Keratinocyte (primary cell): ENCODE data around the gene STRIT1. TPM values are rescaled to one million over a fixed set of nuclear protein-coding genes. Genes with fewer than 3 reads are reported as not detected.

ENCODE experiments used
- DNase-seq: peaks from one replicate; pipeline ENCODE4 v3.0.0-alpha.2; 2011; ENCODE audit warnings: low read depth, missing footprints, low spot score
- FAIRE-seq: peaks from 2 replicates; lab custom pipeline; 2011; peaks lifted over from hg19 to GRCh38; lab: Jason Lieb, UNC
- H2AFZ ChIP-seq: 2 replicates; pipeline ENCODE4 v1.6.0; 2012; ENCODE audit warnings: low read length, control low read depth, inconsistent platforms; ENCODE audit not compliant: control insufficient read depth
- H3K27ac ChIP-seq: 2 replicates; pipeline ENCODE4 v1.5.1; 2011; ENCODE audit warnings: low read length; ENCODE audit not compliant: control insufficient read depth, insufficient read depth
- H3K27me3 ChIP-seq: 3 replicates; pipeline ENCODE4 v1.6.0; 2011; ENCODE audit warnings: low read length; ENCODE audit not compliant: control insufficient read depth, insufficient read depth; ENCODE audit errors: extremely low read depth
- H3K36me3 ChIP-seq, 2 experiments: 2 replicates in 1 of 2; 3 replicates in 1 of 2; pipeline ENCODE4 v1.5.1; 2011; ENCODE audit warnings: low read length in 2 of 2, mild to moderate bottlenecking in 1 of 2; ENCODE audit not compliant: control insufficient read depth in 2 of 2, insufficient read depth in 2 of 2; ENCODE audit errors: extremely low read depth in 1 of 2
- H3K4me1 ChIP-seq: 3 replicates; pipeline ENCODE4 v1.5.1; 2011; ENCODE audit warnings: low read length; ENCODE audit not compliant: control insufficient read depth, insufficient read depth; ENCODE audit errors: extremely low read depth
- H3K4me2 ChIP-seq: 3 replicates; pipeline ENCODE4 v1.6.0; 2011; ENCODE audit warnings: low read depth, low read length; ENCODE audit not compliant: control insufficient read depth, insufficient read depth; ENCODE audit errors: extremely low read depth
- H3K4me3 ChIP-seq, 3 experiments: fragments of 200-600 bp in 1 of 3; sonication (generic) in 1 of 3; 2 replicates in 2 of 3; 3 replicates in 1 of 3; pipeline ENCODE4 v1.5.1; 2011 to 2016; ENCODE audit warnings: low read length in 3 of 3, mild to moderate bottlenecking in 3 of 3, control low read depth in 2 of 3, inconsistent platforms in 1 of 3, low read depth in 1 of 3, mixed read lengths in 1 of 3, mixed run types in 1 of 3, moderate library complexity in 1 of 3; ENCODE audit not compliant: control insufficient read depth in 2 of 3, insufficient read depth in 2 of 3; ENCODE audit errors: extremely low read depth in 1 of 3
- H3K79me2 ChIP-seq: 2 replicates; pipeline ENCODE4 v1.6.0; 2012; ENCODE audit warnings: low read length; ENCODE audit not compliant: control insufficient read depth, insufficient read depth
- H3K9ac ChIP-seq: 3 replicates; pipeline ENCODE4 v1.6.0; 2011; ENCODE audit warnings: low read length; ENCODE audit not compliant: control insufficient read depth, insufficient read depth; ENCODE audit errors: extremely low read depth
- H3K9me1 ChIP-seq: 3 replicates; pipeline ENCODE4 v1.6.0; 2011; ENCODE audit warnings: low read length; ENCODE audit not compliant: control insufficient read depth, insufficient read depth; ENCODE audit errors: extremely low read depth
- H3K9me3 ChIP-seq: 2 replicates; pipeline ENCODE4 v1.5.1; 2012; ENCODE audit warnings: low read depth, low read length; ENCODE audit not compliant: control insufficient read depth
- H4K20me1 ChIP-seq: 3 replicates; pipeline ENCODE4 v1.6.0; 2011; ENCODE audit warnings: low read length; ENCODE audit not compliant: control insufficient read depth, insufficient read depth; ENCODE audit errors: extremely low read depth
- CTCF ChIP-seq, 3 experiments: IDR thresholded peaks in 1 of 3; conservative IDR thresholded peaks in 1 of 3; optimal IDR thresholded peaks in 1 of 3; 2 replicates in 2 of 3; 3 replicates in 1 of 3; pipeline versions ENCODE3 to v1.5.1; 2011; ENCODE audit warnings: low read length in 3 of 3, mild to moderate bottlenecking in 3 of 3, moderate library complexity in 2 of 3, control low read depth in 1 of 3, inconsistent platforms in 1 of 3; ENCODE audit not compliant: insufficient read depth in 2 of 3; ENCODE audit errors: extremely low read depth in 1 of 3
- EZH2 ChIP-seq: IDR thresholded peaks from one replicate; pipeline ENCODE4 v1.6.1; 2012; ENCODE audit warnings: inconsistent platforms, mild to moderate bottlenecking, low read length, moderate library complexity
- dilution Hi-C: fragments of 300-500 bp; cut with MboI; formaldehyde crosslinking; loops from one replicate; pipeline ENCODE4 v1.7.0; 2020; ENCODE audit warnings: low sequenced_read_pairs; ENCODE audit not compliant: extremely low pct_ligation_motif_present
- polyA plus RNA-seq, 5 experiments: library from polyadenylated mRNA; depleted of rRNA in 3 of 5; stranded (reverse) in 3 of 5; stranded (forward) in 1 of 5; unstranded in 1 of 5; fragments of >200 nt; gene quantifications; 1 replicate in 1 of 5; 2 replicates in 3 of 5; 3 replicates in 1 of 5; pipeline versions ENCODE4 v1.2.1 to v1.2.3, GENCODE V29; 2011 to 2012; ENCODE audit warnings: missing spikeins in 2 of 5, low read depth in 1 of 5, low replicate concordance in 1 of 5

STRIT1 gene
- polyA plus RNA-seq, 1 donor (not counting 4 experiments of a cell fraction or from before 2014, with no cell fraction given) = not detected

- Histone ChIP-seq H3K4me1 (no peaks in the 10 kb centered on the region), H2AFZ (peak overlapping the region; percentile 51), H3K36me3 (no peaks in the 10 kb centered on the region), H3K4me3 (no peak overlapping the region), H3K27ac (no peak overlapping the region), H4K20me1 (no peaks in the 10 kb centered on the region), H3K9ac (no peak overlapping the region), H3K9me1 (no peaks in the 10 kb centered on the region), H3K27me3 (no peaks in the 10 kb centered on the region), H3K79me2 (no peaks in the 10 kb centered on the region), H3K4me2 (no peak overlapping the region), H3K9me3 (no peaks in the 10 kb centered on the region)
- DNase-seq (no peak), FAIRE-seq (no peak)
- dilution Hi-C loops = loop anchor here (25.0 kb wide), 1 partner anchor 538 kb away; no protein-coding TSS in a partner anchor
- TF ChIP-seq CTCF (optimal IDR thresholded peaks at IDR 0.05 in 1 of 3, IDR thresholded peaks at IDR 0.05 in 1 of 3, conservative IDR thresholded peaks at IDR 0.05 in 1 of 3; ENCODE audit: extremely low read depth in 1 of 3, insufficient read depth in 2 of 3, low read length in 3 of 3) (peak in 1 of 3 experiments; percentile 11), EZH2 (no peak)
Measured at GRCh38 chr3:155325263-155325835, 31.9 kb upstream of the STRIT1 start.

GRCh38 chr3:155323063-155323666 is 29.7 kb upstream of the STRIT1 start:
- Histone ChIP-seq H3K27me3 (no peaks in the 10 kb centered on the region), H4K20me1 (no peaks in the 10 kb centered on the region), H3K27ac (no peak overlapping the region), H3K9me3 (no peaks in the 10 kb centered on the region), H3K79me2 (no peaks in the 10 kb centered on the region), H3K4me2 (no peak overlapping the region), H3K36me3 (no peaks in the 10 kb centered on the region), H3K9ac (no peak overlapping the region), H3K4me1 (no peaks in the 10 kb centered on the region), H3K4me3 (no peak overlapping the region), H3K9me1 (no peaks in the 10 kb centered on the region), H2AFZ (no peak overlapping the region)
- dilution Hi-C loops = no loop called here
- peak; percentile 74 for FAIRE-seq
- TF ChIP-seq EZH2 = no peak
- TF ChIP-seq CTCF (optimal IDR thresholded peaks at IDR 0.05 in 1 of 3, IDR thresholded peaks at IDR 0.05 in 1 of 3, conservative IDR thresholded peaks at IDR 0.05 in 1 of 3; ENCODE audit: extremely low read depth in 1 of 3, insufficient read depth in 2 of 3, low read length in 3 of 3) = peak; percentile 65 to 76 (median 68)
- peak; percentile 1 for DNase-seq
